HG02973 (cell line): ENCODE results near the gene HOXD9.

ENCODE experiments used
- ATAC-seq: cut with Tn5 transposase; IDR thresholded peaks from one replicate; pipeline ENCODE4 v1.9.1; 2021; ENCODE audit warnings: moderate library complexity; ENCODE audit not compliant: unreplicated experiment

HOXD9 gene

DNA sequence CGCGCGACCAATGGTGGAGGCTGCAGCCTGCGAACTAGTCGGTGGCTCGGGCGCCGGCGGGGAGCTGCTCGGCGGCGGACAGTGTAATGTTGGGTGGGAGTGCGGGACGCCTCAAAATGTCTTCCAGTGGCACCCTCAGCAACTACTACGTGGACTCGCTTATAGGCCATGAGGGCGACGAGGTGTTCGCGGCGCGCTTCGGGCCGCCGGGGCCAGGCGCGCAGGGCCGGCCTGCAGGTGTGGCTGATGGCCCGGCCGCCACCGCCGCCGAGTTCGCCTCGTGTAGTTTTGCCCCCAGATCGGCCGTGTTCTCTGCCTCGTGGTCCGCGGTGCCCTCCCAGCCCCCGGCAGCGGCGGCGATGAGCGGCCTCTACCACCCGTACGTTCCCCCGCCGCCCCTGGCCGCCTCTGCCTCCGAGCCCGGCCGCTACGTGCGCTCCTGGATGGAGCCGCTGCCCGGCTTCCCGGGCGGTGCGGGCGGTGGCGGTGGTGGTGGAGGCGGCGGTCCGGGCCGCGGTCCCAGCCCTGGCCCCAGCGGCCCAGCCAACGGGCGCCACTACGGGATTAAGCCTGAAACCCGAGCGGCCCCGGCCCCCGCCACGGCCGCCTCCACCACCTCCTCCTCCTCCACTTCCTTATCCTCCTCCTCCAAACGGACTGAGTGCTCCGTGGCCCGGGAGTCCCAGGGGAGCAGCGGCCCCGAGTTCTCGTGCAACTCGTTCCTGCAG lies at the start of gene HOXD9:
Gene HOXD9, plus strand, starts transcription at position 37 of the 728 bp plus-strand sequence. Its CDS starts 50 bp downstream, at position 87.
- ATAC-seq, result no peak

DNA sequence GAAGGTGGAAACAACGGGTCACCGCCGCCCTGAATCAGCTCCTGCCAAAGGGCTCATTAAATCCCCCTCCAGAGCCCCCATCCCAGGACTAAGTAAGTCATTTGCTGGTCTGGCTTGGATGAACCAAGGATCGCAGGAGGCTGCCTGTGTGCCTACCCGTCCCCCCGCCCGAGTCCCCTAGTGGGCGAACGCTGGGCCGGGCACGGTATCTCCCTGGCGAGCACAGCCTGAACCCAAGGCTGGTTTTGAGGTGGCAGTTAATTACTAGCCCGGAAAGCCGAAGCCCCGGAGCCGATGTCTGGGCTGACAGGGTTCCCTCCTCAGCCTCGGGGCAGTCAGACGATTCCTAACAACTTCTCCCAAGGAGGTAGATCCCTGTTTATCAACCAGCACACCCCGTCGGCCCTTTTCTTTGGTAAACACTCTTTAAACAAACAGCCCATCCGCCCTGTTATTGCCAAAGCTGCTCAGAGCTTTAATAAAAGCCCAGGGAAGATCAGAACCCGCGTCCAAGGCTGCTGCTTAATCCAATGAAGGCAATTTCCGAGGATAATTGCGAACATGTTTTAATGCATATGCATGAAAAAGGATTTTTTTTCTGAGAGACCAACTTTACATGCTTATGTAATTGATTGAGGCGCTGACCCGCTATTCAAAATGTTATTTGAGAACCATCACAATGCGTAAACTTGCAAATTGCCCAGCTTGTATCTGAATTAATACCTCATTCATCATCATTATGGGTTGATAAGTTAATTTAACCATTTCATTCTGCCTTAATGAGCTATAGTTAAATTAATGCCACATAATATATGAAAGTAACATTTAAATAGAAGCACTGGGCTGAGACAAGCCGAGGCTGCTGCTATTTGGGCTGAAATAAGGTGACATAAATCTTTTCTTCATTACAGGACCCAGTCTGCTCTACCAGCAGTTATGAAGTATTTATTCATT lies 49.3 kb upstream of the HOXD9 start:
- ATAC-seq, result no peak

DNA sequence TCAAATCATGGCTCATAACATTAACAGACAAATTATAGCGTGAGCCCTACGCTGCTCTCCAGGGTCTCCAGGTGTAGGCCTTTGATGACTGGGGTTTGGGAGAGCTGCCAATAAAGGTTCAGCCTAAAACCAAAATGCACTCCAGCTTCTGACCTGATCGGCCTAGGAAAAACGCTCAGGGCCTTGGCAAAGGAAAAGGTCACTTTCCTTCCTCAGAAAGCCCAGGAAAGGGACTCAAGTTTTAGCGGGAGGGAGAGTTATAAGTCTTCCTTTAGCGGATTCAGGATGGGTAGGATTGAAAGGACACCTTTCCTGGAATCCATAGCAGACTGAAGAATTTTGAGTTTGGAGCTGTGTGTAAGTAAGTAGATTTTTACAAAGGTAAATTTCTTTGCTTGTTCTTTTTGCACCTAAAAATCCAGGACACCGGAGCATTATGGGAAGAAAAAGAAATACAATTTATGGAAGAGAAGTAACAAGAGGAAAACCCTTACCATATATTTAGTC lies 47.5 kb upstream of the HOXD9 start:
- ATAC-seq, result no peak

DNA sequence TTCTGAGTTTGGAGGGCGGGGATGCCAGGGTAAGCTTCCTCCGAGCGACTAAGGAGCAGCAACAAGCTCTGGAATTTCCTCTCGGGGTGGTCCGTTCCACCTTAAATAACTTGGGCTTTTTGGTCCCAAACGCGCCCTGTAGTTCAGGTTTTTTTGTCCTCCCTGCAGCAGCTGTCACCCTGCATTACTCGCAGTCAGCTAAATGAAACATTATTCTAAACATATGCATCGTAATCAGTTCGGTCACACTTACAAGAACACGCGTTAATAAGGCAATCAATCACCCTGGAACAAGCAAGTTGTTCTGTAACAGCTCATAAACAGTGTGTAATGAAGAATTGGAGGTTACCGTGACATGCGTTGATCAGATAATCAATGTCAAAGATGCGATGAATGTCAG lies 47.0 kb upstream of the HOXD9 start:
- no peak for ATAC-seq

DNA sequence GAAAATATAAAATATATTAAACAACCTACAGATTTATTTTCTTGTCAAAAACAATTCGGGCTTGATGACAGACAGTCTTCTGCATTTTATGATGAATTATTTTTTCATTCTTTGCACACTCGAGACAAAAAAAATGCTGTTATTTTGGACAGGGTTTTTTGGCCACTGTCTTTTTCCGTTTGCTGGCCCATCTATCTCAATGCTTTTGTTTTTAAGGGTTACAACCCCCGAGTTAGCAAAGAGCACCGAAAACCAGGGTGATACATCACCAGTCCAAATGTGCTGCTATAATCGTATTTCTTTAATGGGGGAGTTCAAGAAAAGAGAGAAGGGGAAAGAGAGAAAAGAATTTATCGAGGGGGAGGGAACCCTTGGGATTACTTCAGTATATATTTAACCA lies 46.5 kb upstream of the HOXD9 start:
- ATAC-seq, result no peak

DNA sequence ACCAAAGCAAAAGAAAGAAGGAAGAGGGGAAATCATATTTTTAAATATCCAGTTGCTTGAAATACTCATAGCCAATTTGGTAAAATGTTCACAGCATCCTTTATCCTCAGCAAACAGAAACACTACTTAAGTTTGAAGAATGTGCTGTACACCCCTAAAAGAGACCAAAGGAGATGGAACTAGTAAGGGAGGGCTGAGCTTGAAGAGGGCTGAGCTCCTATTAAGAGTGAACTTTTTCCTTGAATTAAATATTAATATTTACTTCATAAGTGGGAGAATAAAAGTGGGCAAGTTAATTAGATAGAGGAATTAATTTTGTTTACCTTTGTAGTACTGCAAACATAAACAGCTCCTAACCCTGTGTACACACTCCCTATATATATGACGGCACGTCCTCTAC lies 45.7 kb upstream of the HOXD9 start:
- no peak for ATAC-seq

DNA sequence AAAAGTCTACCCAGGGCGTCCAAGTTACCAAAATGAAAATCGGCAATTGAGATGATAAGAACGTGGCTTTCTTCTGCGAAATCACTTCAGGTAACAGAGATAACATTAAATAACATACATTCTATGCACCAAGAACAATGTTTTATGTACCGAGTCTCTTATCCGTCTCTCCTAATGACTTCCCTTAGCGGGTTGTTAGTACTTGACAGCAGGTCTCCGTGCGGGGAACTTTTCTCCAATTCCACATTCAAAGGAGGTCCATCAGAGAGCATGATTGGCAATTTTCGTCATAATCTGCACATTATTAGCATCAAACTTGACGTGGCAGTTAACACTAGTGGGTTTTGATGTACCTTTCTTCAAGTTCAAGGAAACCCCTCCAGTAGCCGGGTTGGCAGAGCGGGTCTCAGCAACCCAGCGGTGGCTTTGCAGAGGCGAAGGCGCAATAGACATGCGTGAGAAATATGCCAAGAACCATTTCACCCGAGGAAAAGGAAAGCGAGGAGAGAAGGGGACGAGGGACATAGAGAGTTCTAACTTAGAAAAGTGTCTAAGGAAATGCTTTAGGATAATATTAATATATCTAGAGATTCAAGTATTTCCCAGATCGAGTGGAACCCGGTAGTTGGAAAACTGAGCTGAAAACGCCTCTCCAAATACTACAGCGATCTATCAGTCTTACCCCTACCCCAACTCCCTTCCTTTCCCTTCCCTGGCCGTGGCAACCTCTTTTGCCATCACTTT lies 43.8 kb upstream of the HOXD9 start:
- no peak for ATAC-seq

DNA sequence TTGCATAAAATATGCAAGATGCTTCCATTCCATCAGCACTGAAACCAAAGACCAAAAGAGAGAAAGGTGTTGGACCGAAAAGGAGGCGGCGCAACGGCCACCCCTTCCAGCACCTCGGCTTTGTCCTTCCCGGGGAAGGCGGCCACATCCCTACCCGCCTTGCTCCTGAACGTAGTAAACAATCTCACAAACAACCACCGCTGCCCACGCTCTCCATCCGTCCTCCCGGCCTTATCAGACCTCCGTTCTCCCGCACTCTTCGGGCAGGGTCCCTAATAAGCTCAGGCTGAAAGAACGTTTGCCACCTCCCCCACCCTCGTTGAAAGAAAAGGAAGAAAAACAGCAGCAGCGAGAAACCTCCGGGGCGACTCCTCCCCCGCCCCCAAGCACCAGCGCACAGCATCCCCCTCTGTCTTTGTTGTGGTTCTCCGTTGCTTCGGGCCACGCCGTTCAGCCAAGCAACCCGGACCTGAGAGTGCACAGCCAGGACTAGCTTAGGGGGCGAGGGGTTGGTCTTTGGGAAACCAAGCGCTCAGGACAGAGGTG lies 43.2 kb upstream of the HOXD9 start:
- ATAC-seq, result no peak

DNA sequence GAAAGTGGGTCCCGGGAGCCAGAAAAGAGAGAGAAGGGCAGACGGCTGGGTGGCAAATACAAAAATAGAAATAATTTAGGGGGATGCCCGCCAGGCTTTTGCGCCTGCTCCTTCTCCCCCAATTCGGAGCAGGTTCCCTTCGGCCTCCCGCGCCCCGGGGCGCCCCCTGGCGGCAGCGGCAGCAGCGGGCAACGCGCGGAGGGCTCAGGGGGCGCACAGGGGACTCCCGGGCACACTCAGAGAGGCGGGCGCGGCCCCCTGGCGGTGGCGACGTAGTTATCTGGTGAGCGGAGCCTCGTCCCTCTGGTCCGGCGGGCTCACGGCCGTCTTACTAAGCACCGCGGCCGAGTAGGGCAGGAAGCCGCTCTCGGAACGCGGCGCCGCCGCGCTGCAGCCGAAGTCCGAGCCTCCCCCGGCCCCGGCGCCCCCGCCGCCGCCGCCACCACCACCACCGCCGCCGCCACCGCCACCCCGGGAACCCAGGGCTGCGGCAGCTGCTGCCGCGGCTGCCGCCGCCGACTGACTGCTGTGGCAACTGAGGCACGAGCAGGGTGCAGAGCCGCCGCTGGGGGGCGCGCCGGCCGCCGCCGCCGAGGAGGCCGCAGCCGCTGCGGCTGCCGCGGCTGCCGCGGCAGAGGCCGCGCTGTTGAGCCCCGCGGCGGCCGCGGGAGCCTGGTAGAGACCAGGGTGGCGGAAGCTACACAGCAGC lies 42.5 kb upstream of the HOXD9 start:
- ATAC-seq, result no peak

DNA sequence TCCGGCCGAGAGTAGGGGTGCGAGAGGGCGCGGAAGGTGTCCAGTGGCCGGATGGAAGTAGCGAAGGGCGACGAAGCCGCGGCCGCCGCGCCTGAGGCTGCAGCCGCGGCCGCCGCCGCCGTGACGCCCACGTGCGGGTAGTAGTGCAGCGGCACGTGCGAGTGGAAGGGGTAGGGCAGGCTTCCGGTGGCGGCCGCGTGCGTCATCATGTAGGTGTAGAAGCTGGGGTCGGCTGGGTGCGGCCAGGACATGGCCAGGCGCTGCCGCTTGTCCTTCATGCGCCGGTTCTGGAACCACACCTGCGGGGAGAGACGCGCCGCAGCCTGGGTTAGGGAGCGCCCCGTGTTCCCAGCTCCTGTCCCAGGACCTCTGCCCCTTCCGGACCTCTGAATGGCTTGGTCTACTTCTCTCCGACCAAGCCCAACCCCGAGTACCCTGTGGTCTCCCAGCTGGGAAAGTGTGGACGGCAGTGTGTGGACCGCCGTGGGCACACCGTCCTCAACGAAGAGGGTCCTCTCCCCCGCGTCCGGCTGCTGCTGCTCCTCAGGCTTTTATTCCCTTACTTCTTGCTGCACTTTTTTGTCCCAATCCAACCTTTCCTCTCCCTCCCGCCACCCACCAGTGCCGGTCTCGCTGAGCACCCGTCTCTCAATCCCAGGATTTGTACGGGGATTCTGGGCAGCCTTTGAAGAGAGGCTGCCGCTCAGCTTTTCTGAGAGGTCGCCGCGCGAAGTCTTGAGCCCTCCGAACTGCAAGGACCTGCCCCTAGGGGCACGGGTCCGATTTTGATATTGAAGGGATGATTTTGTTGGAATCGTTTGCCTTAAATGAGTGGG lies 41.8 kb upstream of the HOXD9 start:
- ATAC-seq, result no peak

DNA sequence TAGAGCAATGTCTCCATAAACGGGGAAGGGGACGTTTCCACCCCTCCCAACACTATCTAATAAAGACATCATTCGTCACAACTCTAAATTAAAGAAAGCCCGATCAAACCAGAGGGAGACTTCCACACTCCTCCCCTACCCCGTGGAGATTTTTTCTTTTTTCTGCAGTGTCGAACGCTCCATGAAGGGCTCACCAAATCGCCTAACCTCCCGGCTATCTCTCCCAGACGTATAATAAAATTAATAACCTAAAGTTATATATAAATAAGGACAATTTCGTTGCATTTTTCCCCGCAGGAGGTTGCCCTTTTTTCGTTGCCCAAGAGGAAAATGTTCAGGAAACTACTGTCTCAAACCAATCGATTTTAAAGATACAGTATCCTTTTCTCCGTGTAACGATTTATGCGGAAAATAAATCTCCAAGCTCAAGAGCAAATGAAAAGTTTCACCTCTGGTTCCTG lies 41.1 kb upstream of the HOXD9 start:
- no peak for ATAC-seq

DNA sequence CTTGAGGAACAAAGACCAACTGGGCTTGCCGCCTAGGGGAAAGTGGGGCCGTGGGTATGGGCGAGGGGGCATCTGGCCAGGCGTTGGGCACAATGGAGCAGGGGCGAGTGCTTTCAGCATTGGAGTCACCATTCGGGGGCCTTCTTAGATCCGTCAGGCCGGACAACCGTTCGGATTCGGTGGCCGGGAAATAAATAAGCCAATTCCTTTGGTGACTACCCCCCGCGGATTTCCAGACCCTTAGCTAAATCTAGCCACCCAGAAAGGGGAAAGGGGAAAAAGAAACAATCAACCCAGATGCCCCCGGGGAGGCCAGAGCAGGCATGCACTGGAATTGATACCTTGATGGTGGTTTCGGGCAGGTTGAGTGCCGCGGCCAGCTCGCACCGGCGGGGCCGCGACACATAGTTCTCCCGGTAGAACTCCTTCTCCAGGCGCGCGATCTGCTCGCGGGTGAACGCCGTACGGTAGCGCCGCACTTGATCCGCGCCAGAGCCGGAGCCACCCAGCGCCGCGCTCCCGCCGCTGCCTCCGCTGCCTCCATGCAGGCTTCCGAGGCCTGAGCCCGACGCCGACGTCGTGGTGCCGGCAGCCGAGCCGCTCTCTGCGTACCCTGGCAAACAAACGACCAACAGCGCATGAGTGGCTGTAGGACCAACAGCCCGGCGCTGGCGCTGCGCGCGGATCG lies 40.5 kb upstream of the HOXD9 start:
- ATAC-seq, result no peak

DNA sequence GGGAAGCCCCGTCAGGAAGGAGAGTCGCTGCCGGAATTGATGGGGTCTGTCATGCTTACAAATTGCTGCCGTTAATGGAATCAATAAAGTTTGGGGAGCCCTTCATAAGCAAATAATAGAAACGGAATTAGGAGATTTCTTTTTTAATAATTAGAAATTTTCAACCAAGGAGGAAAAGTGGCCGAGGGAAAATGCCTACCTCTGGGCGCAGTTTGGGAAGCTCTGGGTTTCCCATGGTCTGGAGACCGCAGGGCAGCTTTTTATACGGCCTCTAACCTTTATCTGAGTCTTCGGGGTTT lies 40.0 kb upstream of the HOXD9 start:
- no peak for ATAC-seq

DNA sequence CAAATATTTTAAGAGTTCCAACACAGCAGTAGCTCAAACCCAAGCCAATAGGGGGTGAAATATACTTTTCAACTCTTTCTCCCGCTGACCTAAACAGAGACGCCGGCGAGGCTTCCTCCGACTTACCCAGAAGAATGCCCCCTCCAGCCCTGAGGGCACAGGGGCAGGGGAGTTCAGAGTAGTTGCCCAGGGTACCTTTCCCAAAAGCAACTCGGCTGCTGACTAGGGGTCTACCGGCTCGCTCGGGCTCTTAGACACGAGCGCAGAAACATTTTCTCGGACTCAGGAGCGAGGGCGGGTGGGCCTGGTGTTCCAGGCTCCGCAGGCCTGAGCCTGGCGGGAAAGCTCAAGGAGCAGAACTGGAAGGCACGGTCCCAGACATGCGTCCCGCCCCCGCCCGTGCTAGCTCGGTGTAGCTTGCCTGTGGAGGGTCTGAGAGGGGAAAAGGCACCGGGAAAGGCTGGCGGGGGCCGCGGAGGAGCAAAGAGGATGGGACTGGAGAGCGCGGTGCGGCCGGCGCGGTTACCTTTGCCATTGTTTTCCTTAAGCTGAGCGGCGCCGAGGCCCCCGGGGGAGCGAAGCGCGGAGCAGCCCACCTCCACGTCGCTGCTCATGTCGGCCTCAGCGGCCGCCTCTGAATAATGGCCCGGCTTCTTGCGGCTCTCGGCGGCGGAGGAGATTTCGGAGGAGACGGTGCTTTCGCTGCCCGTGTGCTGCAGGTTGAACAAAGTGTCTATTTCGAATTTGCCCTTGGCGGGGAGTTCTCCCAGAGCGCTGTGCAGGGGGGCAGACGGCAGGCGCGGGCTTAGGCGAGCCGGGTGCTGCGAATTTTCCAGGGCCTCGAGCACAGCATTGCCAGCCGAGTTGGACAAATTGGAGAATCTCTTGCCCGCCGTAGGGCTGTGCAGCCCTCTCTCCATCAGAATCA lies 39.4 kb upstream of the HOXD9 start:
- no peak for ATAC-seq

DNA sequence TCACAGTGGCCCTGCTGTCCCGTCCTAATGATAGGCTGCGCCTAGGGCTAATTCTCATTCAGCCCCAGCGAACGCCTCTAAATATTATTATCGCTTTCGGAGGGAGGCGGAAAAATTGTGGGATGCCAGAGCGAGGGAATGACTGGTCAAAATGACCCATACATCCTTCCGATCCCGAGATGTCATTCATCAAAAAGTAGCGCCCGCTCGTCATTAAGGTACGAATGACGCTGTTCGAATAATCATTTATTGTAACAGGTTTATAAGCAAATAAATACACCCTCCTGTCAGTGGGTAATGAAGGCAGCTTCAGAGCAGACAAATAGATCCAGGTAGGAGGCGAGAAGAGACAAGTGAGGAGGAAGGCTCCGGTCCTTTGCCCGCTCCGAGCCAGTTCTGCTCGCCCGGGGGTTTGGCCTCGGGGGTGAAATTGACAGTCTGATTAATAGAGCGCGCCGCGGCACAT lies 38.7 kb upstream of the HOXD9 start, which contains the start of gene EVX2:
Gene EVX2, minus strand, starts transcription at position 167 of the 466 bp plus-strand sequence. CDS start 186 bp downstream, outside the sequence.
- ATAC-seq, result no peak

DNA sequence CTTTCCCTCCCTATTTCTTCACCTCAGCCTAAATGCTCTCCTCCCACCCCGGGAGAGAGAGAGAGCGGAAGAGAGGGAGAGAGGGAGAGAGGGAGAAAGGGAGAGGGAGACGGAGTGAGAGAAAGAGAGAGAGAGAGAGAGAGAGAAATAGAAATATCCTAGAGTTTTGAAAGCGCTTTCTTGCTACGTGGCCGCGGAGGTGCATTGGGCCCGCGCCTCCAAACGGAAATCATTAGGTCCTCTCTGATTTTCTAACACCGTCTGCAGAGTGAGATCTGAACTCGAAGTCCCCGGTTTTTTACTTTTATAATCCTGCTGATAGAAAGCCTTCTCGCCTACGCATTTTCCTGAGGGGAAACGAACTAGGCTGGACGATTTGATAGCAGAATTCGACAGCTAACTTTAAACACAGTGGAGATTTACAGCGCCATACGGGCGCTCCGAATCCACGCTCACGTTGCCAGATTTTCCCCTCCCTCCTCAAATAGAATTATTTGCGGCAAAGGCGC lies 37.9 kb upstream of the HOXD9 start:
- ATAC-seq, result no peak

DNA sequence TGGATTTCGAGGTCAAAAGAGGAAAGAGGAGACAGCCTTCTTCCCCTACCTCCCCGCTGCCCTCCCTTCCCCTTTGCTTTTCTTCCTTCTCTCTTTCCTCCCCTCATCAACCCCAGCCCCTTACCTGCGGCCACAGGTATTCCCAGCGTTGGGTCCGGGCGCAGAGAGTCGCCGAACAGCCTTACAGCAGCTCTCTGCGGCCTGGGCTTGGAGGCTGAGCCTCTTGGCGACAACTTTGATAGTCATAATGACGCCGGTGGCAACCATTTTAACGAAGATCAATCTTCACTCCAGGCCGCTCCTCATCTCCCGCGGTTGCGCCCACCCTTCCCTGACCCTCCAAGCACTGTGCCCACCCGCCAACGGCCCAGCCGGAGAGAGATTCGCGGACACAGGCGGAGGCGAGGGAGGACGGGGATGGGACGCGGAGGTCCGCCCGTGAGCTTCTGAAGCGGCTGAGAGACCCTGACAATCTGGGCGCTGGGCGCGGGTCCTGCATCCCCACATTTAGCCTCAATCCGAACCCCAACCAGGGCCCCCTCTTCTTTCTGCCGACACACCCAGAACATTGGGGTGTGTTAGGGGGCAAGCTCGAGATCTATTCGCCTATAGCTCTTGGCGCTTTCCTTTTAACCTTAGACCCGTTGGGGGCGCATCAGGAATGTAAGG lies 37.3 kb upstream of the HOXD9 start:
- no peak for ATAC-seq
